RPMI7951 (cell line): Measurements from ENCODE around the gene REEP3. TPM values are rescaled to one million over a fixed set of nuclear protein-coding genes. Genes with fewer than 3 reads are reported as not detected.
"Not testable (repeated sequence)": the region's sequence is repeated elsewhere in the genome, so short reads cannot be mapped to it uniquely, and the experiment has no call there.

Experiments
- DNase-seq: peaks from one replicate; pipeline ENCODE4 v3.0.0-alpha.2; 2012; ENCODE audit warnings: low read depth
- total RNA-seq: library from RNA; depleted of rRNA; stranded (reverse); fragments of >200 nt; shearing (Covaris generic); gene quantifications from 2 replicates; pipeline ENCODE4 v1.2.3, GENCODE V29; 2014; rRNA removed

The REEP3 gene
- 57.6 and 62.0 TPM in 2 replicates for total RNA-seq

GRCh38 chr10:63520500-63521415 lies at the start of gene REEP3:
TSS of gene REEP3 (plus strand) at chr10:63521401. CDS start at chr10:63521546, 145 bp downstream.
- peak; percentile 76 for DNase-seq

GRCh38 chr10:63474488-63474887 lies 46.7 kb upstream of the REEP3 start:
- DNase-seq, result no peak

- DNase-seq, result no peak
Observed at GRCh38 chr10:63477927-63478326, 43.3 kb upstream of the REEP3 start.

- no peak for DNase-seq
Observed at GRCh38 chr10:63478564-63478963, 42.6 kb upstream of the REEP3 start.

GRCh38 chr10:63480237-63480636 lies 41.0 kb upstream of the REEP3 start:
- DNase-seq, result no peak

- DNase-seq, result no peak
Observed at GRCh38 chr10:63481815-63482421, 39.3 kb upstream of the REEP3 start.

GRCh38 chr10:63483983-63484382 lies 37.2 kb upstream of the REEP3 start:
- no peak for DNase-seq

GRCh38 chr10:63487990-63488389 lies 33.2 kb upstream of the REEP3 start:
- DNase-seq, result no peak

GRCh38 chr10:63489838-63490237 lies 31.4 kb upstream of the REEP3 start:
- DNase-seq, result no peak

- DNase-seq, result peak; percentile 67
Observed at GRCh38 chr10:63491588-63492316, 29.4 kb upstream of the REEP3 start.

- peak; percentile 53 for DNase-seq
Observed at GRCh38 chr10:63492317-63492690, 28.9 kb upstream of the REEP3 start.

GRCh38 chr10:63493004-63493403 lies 28.2 kb upstream of the REEP3 start:
- DNase-seq, result no peak

GRCh38 chr10:63494951-63495350 lies 26.2 kb upstream of the REEP3 start:
- DNase-seq, result peak; percentile 13

- no peak for DNase-seq
Observed at GRCh38 chr10:63496561-63496960, 24.6 kb upstream of the REEP3 start.

- DNase-seq, result no peak
Observed at GRCh38 chr10:63497321-63497720, 23.9 kb upstream of the REEP3 start.

- no peak for DNase-seq
Observed at GRCh38 chr10:63498665-63499064, 22.5 kb upstream of the REEP3 start.

GRCh38 chr10:63500551-63500950 lies 20.6 kb upstream of the REEP3 start:
- not testable (repeated sequence) for DNase-seq

- no peak for DNase-seq
Observed at GRCh38 chr10:63501954-63502353, 19.2 kb upstream of the REEP3 start.

- DNase-seq, result no peak
Observed at GRCh38 chr10:63502832-63503231, 18.4 kb upstream of the REEP3 start.

- DNase-seq, result no peak
Observed at GRCh38 chr10:63503395-63503794, 17.8 kb upstream of the REEP3 start.

GRCh38 chr10:63504145-63504881 lies 16.9 kb upstream of the REEP3 start:
- DNase-seq, result no peak

GRCh38 chr10:63505562-63505961 lies 15.6 kb upstream of the REEP3 start:
- no peak for DNase-seq
